IPS-18a (cell line): Measurements from ENCODE around the gene TRIM71.

Experiments used
- H3K27ac ChIP-seq: one replicate; pipeline ENCODE4 v1.5.1; 2013; ENCODE audit warnings: low read length
- H3K27me3 ChIP-seq: one replicate; pipeline ENCODE4 v1.6.1; 2013; ENCODE audit warnings: mild to moderate bottlenecking, low read length; ENCODE audit not compliant: control insufficient read depth, insufficient read depth
- H3K36me3 ChIP-seq: one replicate; pipeline ENCODE4 v1.6.1; 2013; ENCODE audit warnings: low read depth, low read length; ENCODE audit not compliant: control insufficient read depth
- H3K4me1 ChIP-seq: one replicate; pipeline ENCODE4 v1.6.1; 2013; ENCODE audit warnings: low read depth, low read length; ENCODE audit not compliant: control insufficient read depth
- H3K4me3 ChIP-seq: one replicate; pipeline ENCODE4 v1.5.1; 2013; ENCODE audit warnings: low read length
- H3K9ac ChIP-seq: one replicate; pipeline ENCODE4 v1.6.1; 2013; ENCODE audit warnings: mild to moderate bottlenecking, low read length, moderate library complexity
- H3K9me3 ChIP-seq: one replicate; pipeline ENCODE4 v1.6.1; 2013; ENCODE audit warnings: low read depth, low read length; ENCODE audit not compliant: control insufficient read depth

Gene TRIM71

DNA sequence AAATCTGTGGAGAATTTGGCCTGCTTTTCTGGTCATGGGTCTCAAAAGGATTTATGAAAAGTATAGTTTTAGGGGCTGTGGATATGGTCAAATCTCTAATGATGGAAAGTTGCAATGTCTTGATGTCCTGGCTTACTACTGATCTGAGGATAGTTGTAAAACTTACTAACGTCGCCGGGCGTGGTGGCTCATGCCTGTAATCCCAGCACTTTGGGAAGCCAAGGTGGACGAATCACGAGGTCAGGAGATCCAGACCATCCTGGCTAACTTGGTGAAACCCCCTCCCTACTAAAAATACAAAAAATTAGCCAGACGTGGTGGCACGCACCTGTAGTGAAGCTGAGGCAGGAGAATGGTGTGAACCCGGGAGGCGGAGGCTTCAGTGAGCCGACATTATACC lies 19.6 kb downstream of the TRIM71 start:
- Histone ChIP-seq H3K27ac (peak overlapping the region; percentile 31), H3K4me1 (peaks cover 84% of the 10 kb centered on the region), H3K9ac (peak overlapping the region; percentile 39), H3K9me3 (no peaks in the 10 kb centered on the region), H3K4me3 (peak overlapping the region; percentile 54), H3K27me3 (no peaks in the 10 kb centered on the region), H3K36me3 (no peaks in the 10 kb centered on the region)

DNA sequence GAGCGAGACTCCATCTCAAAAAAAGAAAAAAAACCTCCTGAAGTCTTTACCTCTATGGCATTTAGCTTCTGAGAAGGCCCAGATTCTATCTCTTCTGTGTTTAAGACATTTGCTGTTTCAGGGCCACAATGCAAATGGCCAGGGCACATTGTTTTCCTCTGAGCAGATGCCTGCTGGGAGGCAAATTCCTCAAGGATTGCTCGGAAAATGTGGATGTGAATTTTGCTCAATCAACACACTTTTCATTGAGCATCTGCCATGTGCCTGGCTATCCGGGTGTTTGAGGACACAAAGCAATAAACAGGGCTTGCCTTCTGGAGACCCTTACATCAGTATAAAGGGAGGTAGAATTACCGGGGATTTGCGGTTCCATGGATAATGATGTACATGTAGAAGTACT lies 20.0 kb downstream of the TRIM71 start:
- Histone ChIP-seq H3K27me3 (no peaks in the 10 kb centered on the region), H3K4me1 (peaks cover 85% of the 10 kb centered on the region), H3K36me3 (no peaks in the 10 kb centered on the region), H3K4me3 (peak overlapping the region; percentile 54), H3K9me3 (no peaks in the 10 kb centered on the region), H3K9ac (peak overlapping the region; percentile 39), H3K27ac (peak overlapping the region; percentile 31)

DNA sequence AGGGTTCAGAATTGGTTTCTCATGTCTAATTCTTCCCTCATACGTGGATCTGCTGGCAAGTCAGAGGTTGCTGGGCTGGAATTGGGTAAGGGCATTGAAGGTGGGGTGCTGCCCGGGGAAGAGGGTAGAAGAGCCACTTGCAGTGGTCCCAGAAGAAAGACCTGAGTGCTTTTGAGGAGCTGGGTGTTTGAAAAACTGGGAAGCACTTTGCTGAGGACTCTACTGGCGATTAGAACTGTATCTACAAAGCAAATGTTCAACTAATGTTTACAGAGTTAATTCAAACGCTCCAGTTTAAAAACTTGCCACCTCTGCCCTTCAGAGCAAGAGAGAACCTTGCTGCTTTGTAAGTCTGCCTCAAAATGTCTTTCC lies 21.9 kb downstream of the TRIM71 start:
- Histone ChIP-seq H3K27ac (peak overlapping the region; percentile 83), H3K4me1 (peaks cover 89% of the 10 kb centered on the region), H3K4me3 (peak overlapping the region; percentile 53), H3K27me3 (no peaks in the 10 kb centered on the region), H3K9me3 (no peaks in the 10 kb centered on the region), H3K9ac (peak overlapping the region; percentile 61), H3K36me3 (no peaks in the 10 kb centered on the region)

DNA sequence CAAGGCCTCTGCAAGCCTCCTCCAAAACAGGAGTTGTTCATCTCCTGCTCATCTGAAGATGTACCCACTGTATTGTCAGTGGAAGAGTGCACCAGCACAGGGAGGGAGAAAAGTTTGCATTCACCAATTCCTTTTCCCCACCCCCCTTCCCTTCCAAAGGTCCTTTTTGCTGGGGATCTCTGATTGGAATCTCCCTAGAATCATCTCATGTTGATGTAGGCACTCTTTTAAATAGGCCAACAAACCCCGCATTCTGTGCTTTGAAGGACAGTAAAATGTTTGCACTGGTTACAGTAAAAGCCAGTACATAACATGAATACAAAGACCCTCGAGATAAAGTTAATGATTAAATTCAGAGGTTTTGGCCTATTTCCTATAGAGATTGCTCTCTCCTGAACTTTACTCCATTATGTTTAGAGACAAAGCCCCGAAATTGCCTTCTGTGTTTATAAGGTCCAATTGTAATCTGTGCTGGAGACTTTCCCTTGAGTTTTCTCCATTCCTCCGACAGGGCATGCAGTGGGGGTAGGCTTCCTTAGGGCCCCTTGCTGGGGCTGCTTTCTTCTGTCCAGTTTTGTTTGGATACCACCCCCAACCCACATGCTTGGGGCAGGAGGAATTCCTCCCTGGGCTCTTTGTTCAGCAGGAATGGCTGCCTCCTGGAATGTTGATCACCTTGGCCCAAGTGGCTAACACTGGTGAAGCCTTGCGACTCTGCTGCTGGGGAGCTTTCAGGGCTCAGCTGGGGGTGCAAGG lies 22.5 kb downstream of the TRIM71 start:
- no peaks in the 10 kb centered on the region for H3K36me3 ChIP-seq
- peak overlapping the region; percentile 83 for H3K27ac ChIP-seq
- no peaks in the 10 kb centered on the region for H3K27me3 ChIP-seq
- H3K4me1 ChIP-seq: peaks cover 89% of the 10 kb centered on the region
- peak overlapping the region; percentile 53 for H3K4me3 ChIP-seq
- H3K9me3 ChIP-seq: no peaks in the 10 kb centered on the region
- peak overlapping the region; percentile 61 for H3K9ac ChIP-seq

DNA sequence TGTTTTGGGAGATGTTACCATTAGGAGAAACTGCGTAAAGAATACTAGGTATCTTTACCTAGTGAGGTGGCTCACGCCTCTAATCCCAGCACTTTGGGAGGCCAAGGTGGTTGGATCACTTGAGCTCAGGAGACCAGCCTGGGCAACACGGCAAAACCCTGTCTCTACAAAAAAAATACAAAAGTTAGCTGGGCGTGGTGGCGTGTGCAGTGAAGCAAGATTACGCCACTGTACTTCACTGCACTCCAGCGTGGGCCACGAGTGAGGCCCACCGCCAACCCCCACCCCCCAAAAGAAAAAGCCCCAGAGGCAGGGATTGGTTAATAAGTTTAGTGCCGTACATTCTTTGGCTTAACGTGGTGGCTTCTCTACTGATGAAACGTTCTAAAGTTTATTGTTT lies 23.5 kb downstream of the TRIM71 start:
- no peaks in the 10 kb centered on the region for H3K36me3 ChIP-seq
- no peaks in the 10 kb centered on the region for H3K9me3 ChIP-seq
- H3K4me1 ChIP-seq: peaks cover 87% of the 10 kb centered on the region
- peak overlapping the region; percentile 37 for H3K9ac ChIP-seq
- peak overlapping the region; percentile 83 for H3K27ac ChIP-seq
- peak overlapping the region; percentile 0 for H3K4me3 ChIP-seq
- no peaks in the 10 kb centered on the region for H3K27me3 ChIP-seq

DNA sequence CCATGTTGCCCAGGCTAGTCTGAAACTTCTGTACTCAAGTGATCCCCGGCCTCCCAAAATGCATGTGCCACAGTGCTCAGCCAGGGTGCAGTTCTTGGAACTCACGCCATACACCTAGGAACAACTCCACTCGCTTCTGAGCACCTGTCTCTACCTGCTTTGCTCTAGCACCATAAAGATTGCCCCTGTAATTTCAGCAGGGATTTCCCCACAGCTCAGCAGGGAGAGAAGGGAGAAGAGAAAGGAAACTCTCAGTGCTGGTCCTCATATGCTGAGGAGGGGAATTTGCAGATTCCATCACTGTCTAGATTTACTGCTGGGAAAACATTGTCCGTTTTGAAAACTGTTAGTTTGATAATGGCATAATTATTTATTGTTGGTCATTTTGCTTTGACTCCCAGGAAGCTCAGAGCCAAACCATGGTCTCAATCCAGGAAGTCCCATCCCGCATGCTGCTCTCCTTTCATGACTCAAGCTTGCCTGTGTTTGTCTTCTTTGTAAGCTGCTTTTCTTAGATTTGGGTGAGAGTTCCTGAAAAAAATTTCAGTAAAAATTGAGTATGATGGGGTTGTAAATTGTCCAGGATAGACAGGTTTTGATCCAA lies 24.2 kb downstream of the TRIM71 start:
- no peaks in the 10 kb centered on the region for H3K9me3 ChIP-seq
- H3K4me1 ChIP-seq: peaks cover 85% of the 10 kb centered on the region
- peak overlapping the region; percentile 50 for H3K4me3 ChIP-seq
- no peaks in the 10 kb centered on the region for H3K36me3 ChIP-seq
- H3K27ac ChIP-seq: no peak overlapping the region
- no peaks in the 10 kb centered on the region for H3K27me3 ChIP-seq
- peak overlapping the region; percentile 39 for H3K9ac ChIP-seq

DNA sequence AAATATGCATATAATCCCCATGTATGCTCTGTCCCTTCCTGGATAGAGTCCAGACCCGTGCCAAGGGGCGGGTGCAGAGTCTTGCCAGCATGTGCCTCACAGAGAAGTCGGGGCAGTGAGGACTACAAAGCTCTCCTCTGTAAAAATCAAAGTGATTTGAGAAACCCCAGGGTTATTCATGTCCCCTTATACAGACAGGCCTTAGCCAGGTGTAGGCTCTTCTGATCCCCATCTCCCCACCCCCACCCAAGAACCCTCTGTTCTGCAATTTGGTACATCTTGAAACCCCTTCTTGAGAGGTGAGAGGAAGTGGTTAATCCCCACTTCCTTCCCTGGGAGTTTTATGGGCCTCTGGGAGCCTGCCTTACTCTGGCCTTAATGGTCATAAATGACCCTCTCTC lies 24.7 kb downstream of the TRIM71 start:
- Histone ChIP-seq H3K9ac (peak overlapping the region; percentile 39), H3K4me1 (peaks cover 84% of the 10 kb centered on the region), H3K9me3 (no peaks in the 10 kb centered on the region), H3K27ac (peak overlapping the region; percentile 33), H3K27me3 (no peaks in the 10 kb centered on the region), H3K36me3 (no peaks in the 10 kb centered on the region), H3K4me3 (peak overlapping the region; percentile 50)

DNA sequence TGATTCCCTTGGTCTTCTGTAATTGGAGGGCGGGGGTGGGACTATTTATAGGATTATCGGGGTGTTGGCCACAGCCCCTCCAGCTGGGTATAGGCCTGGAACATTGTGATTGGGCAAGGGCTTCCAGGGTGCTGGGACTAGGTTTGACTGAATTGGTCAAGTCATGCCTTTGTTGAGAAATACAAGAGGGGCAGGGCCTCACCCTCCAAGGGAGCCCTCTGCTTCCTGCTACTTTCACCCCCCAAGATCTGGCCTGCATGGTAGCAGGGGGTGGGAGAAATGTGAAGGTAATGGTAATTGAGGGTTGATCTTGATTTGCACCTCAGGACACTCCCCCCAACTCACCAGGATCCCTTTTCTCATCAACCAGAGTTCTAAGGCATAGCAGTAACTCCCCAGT lies 25.2 kb downstream of the TRIM71 start:
- Histone ChIP-seq H3K9me3 (no peaks in the 10 kb centered on the region), H3K9ac (peak overlapping the region; percentile 28), H3K36me3 (no peaks in the 10 kb centered on the region), H3K4me3 (peak overlapping the region; percentile 50), H3K27me3 (no peaks in the 10 kb centered on the region), H3K27ac (peak overlapping the region; percentile 36), H3K4me1 (peaks cover 84% of the 10 kb centered on the region)

DNA sequence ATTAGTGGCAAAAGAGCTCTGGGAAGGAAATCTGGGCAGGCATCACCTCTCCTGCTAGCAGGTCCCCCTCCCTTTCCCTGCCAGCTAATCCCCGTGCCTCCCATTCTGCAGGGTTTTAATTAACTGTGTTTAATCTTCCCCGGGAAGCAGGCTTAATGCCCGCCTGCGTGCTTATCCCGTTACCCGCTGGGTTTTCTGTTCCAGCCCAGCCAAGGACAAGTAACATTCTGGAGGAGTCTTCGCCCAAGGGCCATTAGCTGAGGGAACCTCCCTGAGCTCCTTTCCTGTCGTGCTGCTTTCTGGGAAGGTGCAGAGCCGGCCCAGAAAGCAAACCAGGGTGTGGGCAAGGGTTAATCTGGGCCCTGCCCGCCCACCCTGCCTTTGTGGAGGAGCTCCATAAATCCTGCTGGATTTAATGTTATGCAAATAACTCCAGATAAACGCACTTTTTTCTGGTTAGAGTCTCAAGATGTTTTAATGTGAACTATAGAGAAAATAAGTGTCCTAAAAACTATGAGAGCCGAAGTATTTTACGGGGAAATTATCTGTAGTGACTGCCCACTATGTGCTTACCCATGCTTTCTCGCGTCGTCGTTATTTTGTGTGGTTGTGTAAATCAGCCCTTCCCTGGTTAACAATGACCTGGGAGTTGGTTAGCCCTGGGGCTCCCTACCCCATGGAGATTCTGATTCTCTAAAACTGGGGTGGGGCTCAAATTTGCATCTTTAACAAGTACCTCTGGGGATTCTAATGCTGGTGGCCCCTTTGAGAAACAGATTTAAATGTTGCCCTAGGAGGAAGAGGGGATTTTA lies 25.9 kb downstream of the TRIM71 start:
- Histone ChIP-seq H3K9me3 (no peaks in the 10 kb centered on the region), H3K27ac (peak overlapping the region; percentile 36), H3K4me3 (peak overlapping the region; percentile 50), H3K9ac (peak overlapping the region; percentile 28), H3K27me3 (no peaks in the 10 kb centered on the region), H3K4me1 (peaks cover 86% of the 10 kb centered on the region), H3K36me3 (no peaks in the 10 kb centered on the region)

DNA sequence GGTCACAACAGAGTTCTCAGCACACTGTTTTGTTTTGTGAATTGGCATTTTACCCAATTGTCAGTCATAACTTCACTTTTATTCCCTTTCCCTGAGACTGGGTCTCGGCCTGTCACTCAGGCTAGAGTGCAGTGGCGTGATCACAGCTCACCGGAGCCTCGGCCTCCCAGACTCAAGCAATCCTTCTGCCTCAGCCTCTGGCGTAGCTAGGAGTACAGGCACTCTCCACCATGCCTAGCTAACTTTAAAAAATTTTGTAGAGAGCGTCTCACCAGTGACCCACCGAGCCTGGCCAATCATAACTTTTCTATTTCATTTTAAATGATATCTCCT lies 26.5 kb downstream of the TRIM71 start:
- Histone ChIP-seq H3K27ac (peak overlapping the region; percentile 30), H3K9ac (peak overlapping the region; percentile 0), H3K9me3 (no peaks in the 10 kb centered on the region), H3K4me3 (peak overlapping the region; percentile 50), H3K36me3 (no peaks in the 10 kb centered on the region), H3K4me1 (peaks cover 86% of the 10 kb centered on the region), H3K27me3 (no peaks in the 10 kb centered on the region)

DNA sequence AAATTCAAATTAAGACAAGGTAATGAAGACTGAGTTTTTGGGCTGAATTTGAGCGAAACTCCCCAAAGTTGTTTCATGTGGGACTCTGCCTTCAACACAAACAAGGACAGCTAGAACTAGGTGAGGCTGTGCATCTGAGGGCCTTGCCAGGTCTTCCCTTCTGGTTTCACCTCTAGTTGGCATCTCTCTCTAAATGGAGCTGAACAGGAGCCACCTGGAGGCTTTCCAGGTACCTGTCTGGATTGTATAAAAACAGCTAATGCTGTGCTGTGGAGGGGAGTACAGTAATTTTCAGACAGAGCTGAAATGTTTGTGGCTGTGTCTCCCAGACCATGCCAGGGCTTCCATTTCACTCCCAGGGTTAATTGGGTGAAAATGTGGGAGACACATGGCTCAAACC lies 27.1 kb downstream of the TRIM71 start:
- Histone ChIP-seq H3K4me1 (peaks cover 86% of the 10 kb centered on the region), H3K4me3 (peak overlapping the region; percentile 50), H3K36me3 (no peaks in the 10 kb centered on the region), H3K27me3 (no peaks in the 10 kb centered on the region), H3K27ac (no peak overlapping the region), H3K9me3 (no peaks in the 10 kb centered on the region), H3K9ac (peak overlapping the region; percentile 0)
